ENCODE results near the gene PACRG.

Gene PACRG

DNA sequence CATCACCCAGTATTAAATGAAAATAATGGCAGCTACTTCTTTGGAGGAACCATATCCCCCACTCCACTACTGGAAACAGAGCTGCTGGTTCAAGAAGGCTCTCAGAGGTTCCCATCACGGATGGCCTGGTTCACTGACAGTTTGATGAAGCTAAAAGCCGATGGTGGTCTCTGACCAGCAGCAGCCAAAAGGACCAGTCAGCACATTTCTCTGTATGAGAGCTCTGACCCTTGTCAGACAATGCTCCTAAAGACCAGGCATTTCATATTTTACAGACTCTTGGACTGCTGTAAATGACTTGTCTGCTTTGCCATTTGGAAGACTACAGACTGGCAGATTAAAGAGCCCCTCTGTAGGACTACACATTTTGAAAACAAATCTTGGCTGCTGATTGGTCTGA lies 16.8 kb upstream of the PACRG start:
- no peak for DNase-seq (ENCODE audit: low read depth)

DNA sequence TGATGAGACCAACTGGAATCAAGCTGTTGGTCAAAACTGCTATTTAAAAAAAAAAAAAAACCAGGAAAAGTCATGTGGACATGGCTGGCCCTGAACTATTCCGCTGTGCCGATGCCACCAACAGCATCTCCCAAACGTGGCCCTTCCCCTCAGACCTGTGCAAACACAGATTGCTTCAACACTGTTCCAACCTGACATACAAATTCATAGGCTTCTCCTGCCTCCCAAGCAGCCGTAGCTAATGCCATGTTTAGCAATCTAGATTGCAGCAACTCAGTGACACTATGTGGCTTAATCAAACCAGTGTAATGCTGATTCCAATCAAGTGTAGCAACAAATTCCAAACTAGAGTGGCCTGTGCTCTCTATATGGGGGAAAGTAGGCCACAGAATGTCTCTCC lies 16.4 kb upstream of the PACRG start:
- DNase-seq (ENCODE audit: low read depth) = no peak

GRCh38 chr6:162712694-162713093 lies 15.1 kb upstream of the PACRG start:
- no peak for DNase-seq (ENCODE audit: low read depth)

- DNase-seq (ENCODE audit: low read depth) = no peak
These were observed 13.6 kb upstream of the PACRG start for GRCh38 chr6:162713974-162714780.

- no peak for DNase-seq (ENCODE audit: low read depth)
These were observed 12.2 kb upstream of the PACRG start for GRCh38 chr6:162715601-162716000.

- DNase-seq (ENCODE audit: low read depth) = no peak
These were observed 8.2 kb upstream of the PACRG start for GRCh38 chr6:162719528-162719927.

DNA sequence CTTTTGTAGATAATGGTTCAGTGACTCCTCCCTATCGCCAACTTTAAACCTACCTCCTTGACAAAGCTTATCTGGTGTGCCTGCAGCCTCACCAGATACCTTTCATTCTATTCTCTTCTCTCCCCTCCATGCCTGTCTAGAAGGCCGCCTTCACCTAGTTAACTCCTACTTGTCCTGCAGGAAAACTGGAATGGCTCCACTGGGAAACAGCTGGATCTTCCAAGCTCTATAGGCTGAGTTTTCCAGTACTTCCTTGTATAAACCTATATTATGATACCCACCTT lies 6.4 kb upstream of the PACRG start:
- DNase-seq (ENCODE audit: low read depth) = no peak

GRCh38 chr6:162722226-162722625 lies 5.5 kb upstream of the PACRG start:
- DNase-seq (ENCODE audit: low read depth) = no peak

DNA sequence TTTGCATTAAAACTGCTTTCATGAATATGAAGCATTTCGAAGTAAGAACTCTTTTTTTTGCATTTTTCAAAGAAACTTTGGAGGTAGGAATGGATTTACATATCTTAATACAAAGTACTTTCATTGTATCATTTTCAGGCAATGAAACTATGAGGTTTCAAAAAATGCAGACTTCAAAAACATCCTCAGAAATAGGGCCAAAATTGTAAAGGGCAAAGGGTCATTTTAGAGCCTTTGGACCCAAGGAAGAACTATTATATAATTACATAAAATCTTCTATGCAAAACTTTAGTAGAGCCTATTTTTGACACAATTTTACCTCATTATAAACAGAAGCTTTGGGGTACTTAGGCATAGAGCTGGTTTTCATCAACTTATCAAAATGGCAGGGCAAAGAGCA lies 5.1 kb upstream of the PACRG start:
- DNase-seq (ENCODE audit: low read depth) = no peak

DNA sequence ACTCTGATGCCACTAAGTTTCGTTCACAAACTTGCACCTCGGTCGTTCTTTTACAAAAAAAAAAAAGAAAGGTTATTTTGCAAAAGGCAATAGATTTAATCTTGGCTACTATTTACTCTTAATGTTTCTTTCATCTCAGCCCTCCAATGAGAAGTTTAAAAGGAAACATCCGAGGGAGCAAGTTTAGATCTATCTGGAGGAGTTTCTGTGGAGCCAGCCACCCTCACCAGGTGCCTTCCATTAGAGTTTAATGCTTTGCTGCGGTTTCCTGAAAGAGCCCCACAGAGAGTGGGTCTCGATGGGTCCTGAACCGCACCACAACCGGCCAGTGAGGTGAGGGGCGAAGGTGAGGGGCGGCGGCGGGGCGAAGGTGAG lies 840 bp upstream of the PACRG start:
- no peak for DNase-seq (ENCODE audit: low read depth)

GRCh38 chr6:162728197-162728596 lies 423 bp downstream of the PACRG start:
- no peak for DNase-seq (ENCODE audit: low read depth)

GRCh38 chr6:162728706-162729105 lies 932 bp downstream of the PACRG start:
- no peak for DNase-seq (ENCODE audit: low read depth)

- DNase-seq (ENCODE audit: low read depth) = no peak
These were observed 2.7 kb downstream of the PACRG start for GRCh38 chr6:162730502-162730901.

DNA sequence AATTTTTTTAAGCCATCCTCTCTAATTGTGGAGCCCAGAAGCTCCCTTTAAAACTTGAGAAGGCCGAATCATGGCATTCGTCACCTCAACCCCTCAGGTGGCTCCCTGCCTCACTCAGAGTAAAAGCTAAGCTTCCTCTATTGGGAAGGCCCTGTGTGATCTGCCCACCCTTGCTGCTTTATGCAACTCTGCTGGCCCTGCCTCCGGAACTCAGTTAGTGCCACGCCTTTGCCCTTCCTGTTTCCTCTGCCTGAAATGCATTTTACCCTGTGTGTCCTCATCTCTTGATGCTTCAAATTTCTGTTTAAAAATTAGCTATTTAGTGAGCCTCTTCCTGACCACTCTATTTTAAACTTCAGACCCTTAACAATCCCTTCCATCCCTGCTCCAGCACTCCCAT lies 5.7 kb downstream of the PACRG start:
- no peak for DNase-seq (ENCODE audit: low read depth)

- DNase-seq (ENCODE audit: low read depth) = no peak
These were observed 9.2 kb downstream of the PACRG start for GRCh38 chr6:162736961-162737360.

- DNase-seq (ENCODE audit: low read depth) = no peak
These were observed 23.0 kb downstream of the PACRG start for GRCh38 chr6:162750776-162751175.

DNA sequence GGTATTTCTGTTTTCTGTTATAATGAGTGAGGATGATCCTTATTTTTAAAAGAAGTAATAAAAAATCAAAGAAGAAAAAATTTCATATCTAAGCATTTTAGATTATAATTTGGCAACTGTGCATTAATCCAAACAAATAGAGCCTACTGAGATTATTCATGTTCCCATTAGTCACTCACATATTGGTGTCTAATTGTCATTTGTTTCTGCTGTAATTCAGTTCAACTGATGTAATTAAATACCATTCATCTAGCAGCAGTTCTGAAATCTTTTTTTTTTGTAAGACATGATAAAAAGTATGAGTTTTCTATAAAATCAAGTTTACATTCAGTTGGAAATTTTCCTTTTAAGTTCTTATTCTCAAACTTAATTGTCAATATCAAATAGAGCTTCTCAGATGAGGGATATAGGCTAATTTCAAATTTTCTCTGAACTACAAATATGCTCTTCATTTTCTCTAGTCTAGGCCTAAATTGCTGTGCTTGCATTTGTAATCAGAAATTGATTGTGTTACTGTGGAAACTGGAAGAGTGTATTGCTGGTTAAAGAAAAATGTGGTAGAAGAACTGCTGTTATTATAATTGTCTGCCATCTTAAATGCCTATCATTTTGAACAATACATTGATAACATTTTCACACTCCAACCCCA lies 23.6 kb downstream of the PACRG start:
- DNase-seq (ENCODE audit: low read depth) = no peak

DNA sequence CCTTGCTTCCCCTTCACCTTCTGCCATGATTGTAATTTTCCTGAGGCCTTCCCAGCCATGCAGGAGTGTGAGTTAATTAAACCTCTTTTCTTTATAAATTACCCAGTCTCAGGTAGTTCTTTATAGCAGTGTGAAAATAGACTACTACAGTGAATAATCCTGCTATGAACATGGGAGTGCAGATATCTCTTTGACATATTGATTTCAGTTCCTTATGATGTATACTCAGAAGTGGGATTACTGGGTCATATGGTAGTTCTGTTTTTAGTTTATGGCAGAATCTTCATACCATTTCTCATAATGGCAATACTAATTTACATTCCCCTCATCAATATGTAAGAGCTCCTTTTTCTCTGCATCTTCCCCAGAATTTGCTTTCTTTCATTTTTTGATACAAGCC lies 26.0 kb downstream of the PACRG start:
- DNase-seq (ENCODE audit: low read depth) = no peak

DNA sequence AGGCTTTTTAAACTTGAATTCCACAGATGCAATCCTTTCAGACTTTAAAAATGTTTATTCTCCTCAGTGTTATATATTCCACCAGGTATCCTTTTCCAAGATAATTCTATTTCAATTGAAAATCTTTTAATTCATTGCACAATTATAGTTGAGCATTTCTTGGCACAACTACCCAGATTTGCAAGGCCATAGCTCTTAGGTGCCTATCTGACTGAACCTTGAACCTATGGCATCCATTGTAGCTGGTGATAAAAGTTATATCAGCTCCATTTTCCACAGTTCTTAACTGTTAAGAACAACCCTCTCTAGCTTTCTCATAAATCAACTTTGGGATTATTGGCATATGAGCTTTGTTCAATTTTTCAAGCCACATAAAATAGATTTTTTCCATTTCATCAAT lies 42.4 kb downstream of the PACRG start:
- DNase-seq (ENCODE audit: low read depth) = no peak

GRCh38 chr6:162770955-162771354 lies 43.2 kb downstream of the PACRG start:
- no peak for DNase-seq (ENCODE audit: low read depth)

- no peak for DNase-seq (ENCODE audit: low read depth)
These were observed 44.7 kb downstream of the PACRG start for GRCh38 chr6:162772466-162772865.

DNA sequence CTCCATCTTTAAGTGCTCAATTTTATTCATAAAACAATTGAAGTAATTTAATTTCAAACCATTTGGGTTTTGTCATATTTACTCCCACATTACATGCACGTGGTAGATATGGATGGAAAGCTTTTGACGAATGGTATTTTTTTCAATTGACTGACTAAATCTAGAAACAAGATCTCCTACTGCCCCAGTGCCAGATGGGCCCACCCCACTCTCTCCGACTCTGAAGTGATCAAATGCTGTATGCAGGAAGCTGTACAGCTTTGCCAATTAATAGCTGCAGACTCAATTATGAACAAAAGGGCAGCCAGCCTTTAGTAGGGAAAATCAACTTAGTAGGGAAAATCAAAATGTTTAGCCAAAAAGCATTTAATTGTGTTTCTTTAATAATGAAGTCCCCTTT lies 46.2 kb downstream of the PACRG start:
- no peak for DNase-seq (ENCODE audit: low read depth)

DNA sequence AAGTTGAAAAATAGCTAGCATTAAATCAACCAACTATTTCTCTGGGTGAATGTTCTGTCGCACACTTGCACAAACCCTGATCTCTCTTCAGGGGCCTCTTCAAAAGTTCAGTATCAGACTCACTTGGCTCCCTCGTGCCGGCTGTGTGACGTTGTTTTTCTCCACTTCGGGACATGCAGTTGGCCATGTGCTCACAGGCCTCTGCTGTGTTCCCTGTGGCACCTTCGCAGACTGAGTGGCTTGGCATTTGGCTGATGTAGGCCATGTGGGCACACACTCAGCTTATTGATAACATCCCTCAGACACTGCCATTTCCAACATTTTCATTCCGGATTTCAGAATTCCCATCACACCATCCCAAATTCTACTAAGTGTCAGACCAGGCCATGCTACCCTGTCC lies 49.3 kb downstream of the PACRG start:
- no peak for DNase-seq (ENCODE audit: low read depth)

- DNase-seq (ENCODE audit: low read depth) = no peak
These were observed 50.8 kb downstream of the PACRG start for GRCh38 chr6:162778603-162779002.
